HCT116 (cell line): Measurements from ENCODE around the gene C1QTNF12.

Experiments
- ATF3 ChIP-seq: IDR thresholded peaks from 2 replicates; pipeline ENCODE4 v1.6.1; 2012
- CTCF ChIP-seq, 3 experiments: fragments of 200-600 bp in 1 of 3; sonication (generic) in 1 of 3; IDR thresholded peaks in 2 of 3; conservative IDR thresholded peaks in 1 of 3; 2 replicates each; pipeline ENCODE4 v1.5.1; 2012 to 2017; ENCODE audit warnings: low read depth in 2 of 3, low read length in 2 of 3, antibody characterized with exemption in 1 of 3, borderline replicate concordance in 1 of 3, control low read depth in 1 of 3, mild to moderate bottlenecking in 1 of 3, mixed read lengths in 1 of 3, mixed run types in 1 of 3, moderate library complexity in 1 of 3; ENCODE audit not compliant: insufficient read depth in 1 of 3
- ELF1 ChIP-seq: IDR thresholded peaks from 2 replicates; pipeline ENCODE4 v1.6.1; 2012; ENCODE audit warnings: low read depth, borderline replicate concordance
- JUND ChIP-seq: IDR thresholded peaks from 2 replicates; pipeline ENCODE4 v1.6.1; 2012
- POLR2A ChIP-seq: IDR thresholded peaks from 2 replicates; pipeline ENCODE4 v1.7.0; 2011; ENCODE audit warnings: borderline replicate concordance; ENCODE audit not compliant: insufficient read depth, insufficient read length; ENCODE audit errors: extremely low read depth
- POLR2AphosphoS5 ChIP-seq: IDR thresholded peaks from 2 replicates; pipeline ENCODE4 v1.6.1; 2011; ENCODE audit warnings: mild to moderate bottlenecking, low read depth, low read length, moderate library complexity
- SP1 ChIP-seq: IDR thresholded peaks from 2 replicates; pipeline ENCODE4 v1.6.1; 2012; ENCODE audit warnings: low read depth
- TF ChIP-seq, protein P1 (sequence below): IDR thresholded peaks from 2 replicates; pipeline ENCODE4 v1.6.1; 2012
- TF ChIP-seq, protein P2 (sequence below): IDR thresholded peaks from 2 replicates; pipeline ENCODE4 v1.6.1; 2011; ENCODE audit warnings: mild to moderate bottlenecking, low read length, moderate library complexity; ENCODE audit not compliant: insufficient replicate concordance; ENCODE audit errors: extremely low read depth

GRCh38 chr1:1218524-1219200, 27.9 kb downstream of the C1QTNF12 start:
- no peak for TF ChIP-seq POLR2AphosphoS5
- no peak for TF ChIP-seq ATF3
- TF ChIP-seq POLR2A, result no peak
- TF ChIP-seq, protein P1, sequence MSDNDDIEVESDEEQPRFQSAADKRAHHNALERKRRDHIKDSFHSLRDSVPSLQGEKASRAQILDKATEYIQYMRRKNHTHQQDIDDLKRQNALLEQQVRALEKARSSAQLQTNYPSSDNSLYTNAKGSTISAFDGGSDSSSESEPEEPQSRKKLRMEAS, result no peak
- no peak for TF ChIP-seq CTCF (IDR thresholded peaks at IDR 0.05 in 2 of 3, conservative IDR thresholded peaks at IDR 0.05 in 1 of 3; ENCODE audit: borderline replicate concordance in 1 of 3, insufficient read depth in 1 of 3, low read depth in 2 of 3, low read length in 2 of 3)
- TF ChIP-seq, protein P2, sequence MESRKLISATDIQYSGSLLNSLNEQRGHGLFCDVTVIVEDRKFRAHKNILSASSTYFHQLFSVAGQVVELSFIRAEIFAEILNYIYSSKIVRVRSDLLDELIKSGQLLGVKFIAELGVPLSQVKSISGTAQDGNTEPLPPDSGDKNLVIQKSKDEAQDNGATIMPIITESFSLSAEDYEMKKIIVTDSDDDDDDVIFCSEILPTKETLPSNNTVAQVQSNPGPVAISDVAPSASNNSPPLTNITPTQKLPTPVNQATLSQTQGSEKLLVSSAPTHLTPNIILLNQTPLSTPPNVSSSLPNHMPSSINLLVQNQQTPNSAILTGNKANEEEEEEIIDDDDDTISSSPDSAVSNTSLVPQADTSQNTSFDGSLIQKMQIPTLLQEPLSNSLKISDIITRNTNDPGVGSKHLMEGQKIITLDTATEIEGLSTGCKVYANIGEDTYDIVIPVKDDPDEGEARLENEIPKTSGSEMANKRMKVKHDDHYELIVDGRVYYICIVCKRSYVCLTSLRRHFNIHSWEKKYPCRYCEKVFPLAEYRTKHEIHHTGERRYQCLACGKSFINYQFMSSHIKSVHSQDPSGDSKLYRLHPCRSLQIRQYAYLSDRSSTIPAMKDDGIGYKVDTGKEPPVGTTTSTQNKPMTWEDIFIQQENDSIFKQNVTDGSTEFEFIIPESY, result no peak
- no peak for TF ChIP-seq ELF1
- no peak for TF ChIP-seq SP1
- no peak for TF ChIP-seq JUND
